C4-2B (cell line): ENCODE measurements around the gene ZNF423.

Experiments used
- CTCF ChIP-seq: fragments of 450-650 bp; conservative IDR thresholded peaks from 2 replicates; pipeline ENCODE4 v1.5.1; 2017; ENCODE audit warnings: mild to moderate bottlenecking
- ZFX ChIP-seq: fragments of 450-650 bp; IDR thresholded peaks from 2 replicates; pipeline ENCODE4 v1.6.1; 2017

GRCh38 chr16:49446805-49447204, 409.1 kb downstream of the ZNF423 start:
- TF ChIP-seq CTCF = no peak
- no peak for TF ChIP-seq ZFX
